Mesendoderm (in vitro differentiated cells): ENCODE measurements around the gene SRR.

Experiments
- DNase-seq: peaks from one replicate; pipeline ENCODE4 v3.0.0; 2013
- H2AK5ac ChIP-seq: 2 replicates; pipeline ENCODE4 v1.6.1; 2013; ENCODE audit warnings: low read length, inconsistent platforms
- H2BK120ac ChIP-seq: 2 replicates; pipeline ENCODE4 v1.6.1; 2013; ENCODE audit warnings: low read depth, mild to moderate bottlenecking, low read length, moderate library complexity, mixed read lengths
- H2BK15ac ChIP-seq: replicated peaks from 2 replicates; pipeline ENCODE4 v1.6.1; 2013; ENCODE audit warnings: low read depth, mild to moderate bottlenecking, moderate library complexity
- H2BK5ac ChIP-seq: 2 replicates; pipeline ENCODE4 v1.6.1; 2013; ENCODE audit warnings: low read length, inconsistent platforms
- H3K18ac ChIP-seq: 2 replicates; pipeline ENCODE4 v1.6.1; 2013; ENCODE audit warnings: mild to moderate bottlenecking, low read length, mixed read lengths
- H3K23ac ChIP-seq: one replicate; pipeline ENCODE4 v1.6.1; 2013; ENCODE audit warnings: low read length
- H3K27ac ChIP-seq: 2 replicates; pipeline ENCODE4 v1.5.1; 2013; ENCODE audit warnings: low read depth, mild to moderate bottlenecking, inconsistent platforms, low read length, moderate library complexity
- H3K27me3 ChIP-seq: 2 replicates; pipeline ENCODE4 v1.6.1; 2013; ENCODE audit warnings: low read length, control low read depth, mild to moderate bottlenecking, inconsistent platforms; ENCODE audit not compliant: insufficient read depth, poor library complexity
- H3K36me3 ChIP-seq: 2 replicates; pipeline ENCODE4 v1.6.1; 2013; ENCODE audit warnings: low read length, inconsistent platforms; ENCODE audit not compliant: control insufficient read depth, insufficient read depth
- H3K4ac ChIP-seq: one replicate; pipeline ENCODE4 v1.6.1; 2013; ENCODE audit warnings: low read depth, mild to moderate bottlenecking, low read length, moderate library complexity
- H3K4me1 ChIP-seq: 2 replicates; pipeline ENCODE4 v1.6.1; 2013; ENCODE audit warnings: low read depth, low read length, inconsistent platforms; ENCODE audit not compliant: control insufficient read depth
- H3K4me2 ChIP-seq: 2 replicates; pipeline ENCODE4 v1.6.1; 2013; ENCODE audit warnings: low read length
- H3K4me3 ChIP-seq: 2 replicates; pipeline ENCODE4 v1.5.1; 2013; ENCODE audit warnings: mild to moderate bottlenecking, low read length
- H3K56ac ChIP-seq: one replicate; pipeline ENCODE4 v1.6.1; 2013; ENCODE audit warnings: low read length
- H3K79me1 ChIP-seq: 2 replicates; pipeline ENCODE4 v1.6.1; 2013; ENCODE audit warnings: low read length, inconsistent platforms
- H3K79me2 ChIP-seq: 2 replicates; pipeline ENCODE4 v1.6.1; 2013; ENCODE audit warnings: mild to moderate bottlenecking, low read length; ENCODE audit not compliant: control insufficient read depth, insufficient read depth
- H3K9ac ChIP-seq: 2 replicates; pipeline ENCODE4 v1.6.1; 2013; ENCODE audit warnings: low read length, inconsistent platforms
- H4K5ac ChIP-seq: one replicate; pipeline ENCODE4 v1.6.1; 2013; ENCODE audit warnings: low read length
- H4K8ac ChIP-seq: one replicate; pipeline ENCODE4 v1.6.1; 2013; ENCODE audit warnings: low read depth, mild to moderate bottlenecking, control low read depth, low read length, moderate library complexity
- WGBS: extraction: QIAGEN DNeasy Blood & Tissue Kit; methylation state at CpG from one replicate; pipeline ENCODE4 v1.1.7; 2013; ENCODE audit warnings: low lambda C conversion rate, missing lambda C conversion rate; ENCODE audit not compliant: insufficient coverage; ENCODE audit errors: extremely low coverage; 5-methylcytosine and 5-hydroxymethylcytosine counted together

The SRR gene

GRCh38 chr17:2299136-2299535 is 4.6 kb upstream of the SRR start:
- Histone ChIP-seq H3K79me1 (peaks cover 29% of the 10 kb centered on the region), H3K4me2 (no peak overlapping the region), H3K36me3 (peaks cover 2% of the 10 kb centered on the region), H3K79me2 (peaks cover 7% of the 10 kb centered on the region), H2AK5ac (no peak overlapping the region), H4K5ac (no peak overlapping the region), H3K56ac (no peak overlapping the region), H3K4me1 (no peaks in the 10 kb centered on the region), H2BK5ac (no peak overlapping the region), H3K27ac (no peak overlapping the region), H3K4me3 (no peak overlapping the region), H3K4ac (no peak overlapping the region), H4K8ac (no peak overlapping the region), H3K18ac (no peak overlapping the region), H3K23ac (no peak overlapping the region), H3K9ac (no peak overlapping the region), H2BK120ac (no peak overlapping the region), H3K27me3 (no peaks in the 10 kb centered on the region), H2BK15ac (no peak overlapping the region)
- no peak for DNase-seq
- no CpG with 5 or more reads among the region's 12 CpGs for WGBS

- Histone ChIP-seq H3K79me1 (peaks cover 26% of the 10 kb centered on the region), H3K4me3 (no peak overlapping the region), H3K4me1 (no peaks in the 10 kb centered on the region), H3K23ac (no peak overlapping the region), H3K4ac (no peak overlapping the region), H4K5ac (no peak overlapping the region), H3K56ac (no peak overlapping the region), H3K18ac (no peak overlapping the region), H3K79me2 (peaks cover 6% of the 10 kb centered on the region), H3K9ac (no peak overlapping the region), H3K27me3 (no peaks in the 10 kb centered on the region), H2BK5ac (no peak overlapping the region), H2BK15ac (no peak overlapping the region), H2AK5ac (no peak overlapping the region), H3K36me3 (no peaks in the 10 kb centered on the region), H3K4me2 (no peak overlapping the region), H4K8ac (no peak overlapping the region), H2BK120ac (no peak overlapping the region), H3K27ac (no peak overlapping the region)
- no CpG with 5 or more reads among the region's 22 CpGs for WGBS
- DNase-seq = no peak
Measured at GRCh38 chr17:2299756-2300155, 4.0 kb upstream of the SRR start.

- Histone ChIP-seq H2BK5ac (peak overlapping the region; percentile 78), H4K8ac (no peak overlapping the region), H3K56ac (peak overlapping the region; percentile 100), H3K79me1 (peaks cover 16% of the 10 kb centered on the region), H4K5ac (no peak overlapping the region), H3K18ac (peak overlapping the region; percentile 89), H3K4me2 (peak overlapping the region; percentile 64), H3K9ac (peak overlapping the region; percentile 98), H3K27ac (peak overlapping the region; percentile 99), H2BK120ac (peak overlapping the region; percentile 33), H3K27me3 (no peaks in the 10 kb centered on the region), H3K4me3 (peak overlapping the region; percentile 86), H3K4ac (no peak overlapping the region), H3K36me3 (no peaks in the 10 kb centered on the region), H3K23ac (no peak overlapping the region), H2BK15ac (no peak overlapping the region), H3K79me2 (peaks cover 6% of the 10 kb centered on the region), H3K4me1 (no peaks in the 10 kb centered on the region), H2AK5ac (no peak overlapping the region)
- DNase-seq = peak; percentile 51
- no CpG with 5 or more reads among the region's 12 CpGs for WGBS
Measured at GRCh38 chr17:2302778-2303203, 959 bp upstream of the SRR start.

GRCh38 chr17:2304931-2305330 is 1.2 kb downstream of the SRR start:
- Histone ChIP-seq H2AK5ac (no peak overlapping the region), H3K4me2 (no peak overlapping the region), H3K27ac (no peak overlapping the region), H3K9ac (no peak overlapping the region), H3K4me1 (no peaks in the 10 kb centered on the region), H3K4ac (no peak overlapping the region), H2BK15ac (no peak overlapping the region), H3K4me3 (no peak overlapping the region), H3K56ac (no peak overlapping the region), H4K5ac (no peak overlapping the region), H4K8ac (no peak overlapping the region), H3K36me3 (no peaks in the 10 kb centered on the region), H2BK5ac (no peak overlapping the region), H3K79me2 (peaks cover 6% of the 10 kb centered on the region), H2BK120ac (no peak overlapping the region), H3K27me3 (no peaks in the 10 kb centered on the region), H3K18ac (no peak overlapping the region), H3K23ac (no peak overlapping the region), H3K79me1 (peaks cover 11% of the 10 kb centered on the region)
- no peak for DNase-seq
- no CpG with 5 or more reads among the region's 4 CpGs for WGBS

DNA sequence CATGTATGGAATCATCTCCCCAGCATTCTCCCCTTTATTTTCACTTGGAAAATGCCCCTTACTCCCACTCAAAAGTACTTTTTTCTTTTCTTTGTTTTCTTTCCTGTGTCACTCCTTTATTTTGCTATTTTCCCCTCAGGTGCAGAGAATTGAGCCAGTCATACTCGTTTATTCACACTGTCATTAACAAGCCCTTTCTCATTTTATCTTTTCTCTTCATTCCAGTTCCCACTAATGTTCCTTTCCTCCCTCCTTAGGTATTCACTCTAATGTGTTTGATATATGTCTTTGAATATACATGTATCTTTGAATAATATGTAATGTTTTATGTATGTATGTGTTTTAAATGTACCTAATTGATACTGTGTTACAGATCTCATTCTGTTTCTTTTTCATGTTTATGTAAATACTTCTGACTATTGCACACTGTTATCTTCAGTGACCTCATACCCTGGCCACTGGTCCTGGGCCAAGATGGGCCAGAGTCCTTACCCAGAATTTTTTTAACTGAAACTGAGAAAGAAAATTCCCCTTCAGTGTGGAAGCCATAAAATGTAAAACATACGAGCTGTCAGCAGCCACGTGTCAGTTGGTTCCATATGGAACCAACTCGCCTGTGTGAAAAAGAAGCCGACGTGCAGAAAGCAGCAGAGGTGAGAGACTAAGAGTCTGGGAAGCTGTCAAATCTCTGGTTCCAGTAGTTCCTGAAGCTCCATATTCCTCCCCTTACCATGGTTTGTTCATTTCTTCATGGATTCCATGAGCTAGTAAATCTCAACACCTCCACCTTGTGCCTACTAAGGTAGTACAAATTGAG is 5.8 kb downstream of the SRR start:
- Histone ChIP-seq H3K27me3 (no peaks in the 10 kb centered on the region), H3K36me3 (no peaks in the 10 kb centered on the region), H3K4me3 (no peak overlapping the region), H3K4me1 (no peaks in the 10 kb centered on the region), H3K4me2 (no peak overlapping the region), H2AK5ac (no peak overlapping the region), H2BK5ac (no peak overlapping the region), H3K79me1 (peaks cover 3% of the 10 kb centered on the region), H4K5ac (no peak overlapping the region), H2BK120ac (no peak overlapping the region), H3K56ac (no peak overlapping the region), H3K18ac (no peak overlapping the region), H2BK15ac (no peak overlapping the region), H4K8ac (no peak overlapping the region), H3K79me2 (no peaks in the 10 kb centered on the region), H3K9ac (no peak overlapping the region), H3K27ac (no peak overlapping the region), H3K23ac (no peak overlapping the region), H3K4ac (no peak overlapping the region)
- no CpG with 5 or more reads among the region's 6 CpGs for WGBS
- no peak for DNase-seq

DNA sequence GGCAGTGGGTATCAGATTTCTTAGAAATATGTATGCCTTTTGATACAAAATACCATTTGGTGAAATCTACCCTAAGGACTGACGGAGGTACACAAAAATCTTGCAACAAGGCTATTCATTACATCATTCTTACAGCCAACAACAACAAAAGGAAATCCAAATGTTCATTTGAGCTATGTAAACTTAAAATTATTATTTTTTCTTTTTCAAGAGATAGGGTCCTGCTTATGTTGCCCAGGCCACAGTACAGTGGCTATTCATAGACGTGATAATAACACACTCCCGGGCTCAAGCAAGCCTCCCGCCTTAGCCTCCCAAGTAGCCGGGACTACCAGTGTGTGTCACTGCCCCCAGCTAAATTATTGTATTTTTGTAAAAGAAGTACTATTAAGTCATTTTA is 9.0 kb downstream of the SRR start:
- no peaks in the 10 kb centered on the region for H3K36me3 ChIP-seq
- DNase-seq = no peak
- H4K8ac ChIP-seq = no peak overlapping the region
- no peak overlapping the region for H3K23ac ChIP-seq
- H3K27me3 ChIP-seq = no peaks in the 10 kb centered on the region
- H3K4me1 ChIP-seq = no peaks in the 10 kb centered on the region
- no peak overlapping the region for H3K4ac ChIP-seq
- no peak overlapping the region for H2BK120ac ChIP-seq
- H2BK5ac ChIP-seq = no peak overlapping the region
- no peak overlapping the region for H3K56ac ChIP-seq
- H3K18ac ChIP-seq = no peak overlapping the region
- H3K79me1 ChIP-seq = no peaks in the 10 kb centered on the region
- no peak overlapping the region for H3K27ac ChIP-seq
- H3K9ac ChIP-seq = no peak overlapping the region
- H4K5ac ChIP-seq = no peak overlapping the region
- no peak overlapping the region for H2BK15ac ChIP-seq
- no peak overlapping the region for H2AK5ac ChIP-seq
- no peaks in the 10 kb centered on the region for H3K79me2 ChIP-seq
- no CpG with 5 or more reads among the region's 5 CpGs for WGBS
- H3K4me3 ChIP-seq = no peak overlapping the region
- no peak overlapping the region for H3K4me2 ChIP-seq
